HFF-Myc (cell line): ENCODE results near the gene SLC35F6.

ENCODE experiments used
- DNase-seq: peaks from one replicate; pipeline ENCODE4 v3.0.0-alpha.2; 2011; ENCODE audit warnings: low read depth; ENCODE audit errors: extremely low read depth
- H3K4me3 ChIP-seq: replicated peaks from 2 replicates; pipeline ENCODE4 v1.5.1; 2011; ENCODE audit warnings: low read depth, mild to moderate bottlenecking, control low read depth, low read length
- TF ChIP-seq, protein P1 (sequence below): IDR thresholded peaks from 2 replicates; pipeline ENCODE4 v1.5.1; 2012; ENCODE audit warnings: mild to moderate bottlenecking, low read depth, low read length, control low read depth; ENCODE audit errors: missing control alignments

The SLC35F6 gene

DNA sequence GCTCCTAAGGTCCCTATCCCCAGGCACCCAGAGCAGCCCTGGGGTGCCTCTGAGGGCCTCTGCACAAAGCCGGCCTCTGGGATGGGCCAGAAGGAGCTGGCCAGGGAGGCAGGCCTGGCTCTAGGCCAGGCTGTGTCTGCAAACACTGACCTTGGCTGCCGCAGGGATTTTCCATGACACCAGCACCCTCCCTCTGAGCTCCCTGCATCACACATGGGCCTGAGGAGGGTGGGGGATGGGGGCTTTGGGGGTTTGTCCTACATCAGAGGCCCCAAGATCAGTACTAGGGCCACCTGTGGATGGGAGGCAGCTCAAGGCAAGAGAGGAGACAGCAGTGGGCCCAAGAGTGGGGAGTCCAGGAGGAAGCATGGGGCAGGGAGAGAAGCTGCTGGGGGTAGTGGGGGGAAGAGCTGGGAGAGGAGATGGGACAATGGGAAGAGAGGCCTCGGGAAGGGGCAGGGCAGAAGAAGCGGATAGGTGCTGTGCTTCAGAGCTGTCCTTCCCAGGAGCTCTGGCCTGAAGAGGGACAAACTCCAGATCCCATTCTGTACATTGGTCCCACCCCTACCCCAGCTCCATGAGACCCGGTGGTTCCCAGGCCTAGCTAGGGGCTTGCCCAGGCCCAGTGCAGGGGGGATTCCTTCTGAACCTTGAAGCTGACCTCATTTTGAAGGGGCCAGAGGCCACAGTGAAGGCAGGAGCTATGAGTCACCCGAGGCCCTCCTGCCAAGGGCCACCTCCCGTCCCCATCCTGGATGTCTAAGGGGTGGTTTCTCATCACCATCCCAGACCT is 43.6 kb upstream of the SLC35F6 start:
- DNase-seq, result no peak
- TF ChIP-seq, protein P1, sequence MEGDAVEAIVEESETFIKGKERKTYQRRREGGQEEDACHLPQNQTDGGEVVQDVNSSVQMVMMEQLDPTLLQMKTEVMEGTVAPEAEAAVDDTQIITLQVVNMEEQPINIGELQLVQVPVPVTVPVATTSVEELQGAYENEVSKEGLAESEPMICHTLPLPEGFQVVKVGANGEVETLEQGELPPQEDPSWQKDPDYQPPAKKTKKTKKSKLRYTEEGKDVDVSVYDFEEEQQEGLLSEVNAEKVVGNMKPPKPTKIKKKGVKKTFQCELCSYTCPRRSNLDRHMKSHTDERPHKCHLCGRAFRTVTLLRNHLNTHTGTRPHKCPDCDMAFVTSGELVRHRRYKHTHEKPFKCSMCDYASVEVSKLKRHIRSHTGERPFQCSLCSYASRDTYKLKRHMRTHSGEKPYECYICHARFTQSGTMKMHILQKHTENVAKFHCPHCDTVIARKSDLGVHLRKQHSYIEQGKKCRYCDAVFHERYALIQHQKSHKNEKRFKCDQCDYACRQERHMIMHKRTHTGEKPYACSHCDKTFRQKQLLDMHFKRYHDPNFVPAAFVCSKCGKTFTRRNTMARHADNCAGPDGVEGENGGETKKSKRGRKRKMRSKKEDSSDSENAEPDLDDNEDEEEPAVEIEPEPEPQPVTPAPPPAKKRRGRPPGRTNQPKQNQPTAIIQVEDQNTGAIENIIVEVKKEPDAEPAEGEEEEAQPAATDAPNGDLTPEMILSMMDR, result no peak
- H3K4me3 ChIP-seq, result no peak overlapping the region

DNA sequence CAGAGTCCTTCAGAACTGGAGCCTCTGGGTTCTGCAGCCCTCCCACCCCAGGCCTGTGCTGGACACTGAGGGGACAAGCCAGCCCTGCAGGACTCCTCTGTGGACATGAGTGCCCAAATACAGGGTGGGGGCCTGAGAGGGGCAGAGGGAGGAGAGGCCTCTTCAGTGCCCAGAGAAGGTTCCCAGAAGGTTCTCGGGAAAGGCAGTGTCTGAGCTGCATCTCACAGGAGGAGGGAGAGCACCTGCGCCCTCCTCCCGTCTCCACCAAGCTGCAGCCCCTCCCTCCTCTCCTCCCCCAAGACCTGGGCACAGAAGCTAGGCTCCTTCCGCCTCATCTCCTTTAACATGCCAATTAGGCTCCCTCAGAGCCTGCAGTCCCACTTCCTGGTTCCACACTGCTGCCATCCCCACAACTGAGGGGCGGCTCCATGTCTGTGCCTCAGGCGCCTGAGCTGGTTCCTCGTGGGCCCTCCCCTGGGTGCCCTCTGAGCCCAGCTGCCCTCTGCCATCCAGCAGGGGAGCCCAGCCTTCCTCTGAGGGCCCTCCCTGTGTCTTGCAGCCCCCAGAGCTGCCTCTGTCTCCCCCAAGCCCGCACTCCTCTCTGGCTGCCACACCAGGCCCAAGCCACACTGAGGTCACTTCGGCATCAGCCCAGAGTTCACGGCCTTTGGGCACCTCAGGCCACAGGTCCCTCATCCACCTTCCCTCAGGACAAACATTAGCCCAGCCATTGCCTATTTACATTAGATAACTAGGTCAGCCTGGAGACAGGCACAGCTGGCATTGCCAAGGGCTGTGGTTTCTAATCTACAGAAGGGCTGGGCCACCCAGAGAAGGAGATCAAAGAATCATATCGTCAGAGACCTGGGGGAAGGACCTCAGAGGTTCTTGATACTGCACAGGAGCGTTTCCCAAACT is 42.7 kb upstream of the SLC35F6 start:
- DNase-seq, result no peak
- H3K4me3 ChIP-seq, result no peak overlapping the region
- TF ChIP-seq, protein P1, result no peak

GRCh38 chr2:26722328-26722727 is 41.8 kb upstream of the SLC35F6 start:
- H3K4me3 ChIP-seq, result no peak overlapping the region
- TF ChIP-seq, protein P1, result no peak
- DNase-seq, result no peak

GRCh38 chr2:26722911-26723310 is 41.2 kb upstream of the SLC35F6 start:
- no peak for DNase-seq
- H3K4me3 ChIP-seq, result no peak overlapping the region
- TF ChIP-seq, protein P1, result no peak

DNA sequence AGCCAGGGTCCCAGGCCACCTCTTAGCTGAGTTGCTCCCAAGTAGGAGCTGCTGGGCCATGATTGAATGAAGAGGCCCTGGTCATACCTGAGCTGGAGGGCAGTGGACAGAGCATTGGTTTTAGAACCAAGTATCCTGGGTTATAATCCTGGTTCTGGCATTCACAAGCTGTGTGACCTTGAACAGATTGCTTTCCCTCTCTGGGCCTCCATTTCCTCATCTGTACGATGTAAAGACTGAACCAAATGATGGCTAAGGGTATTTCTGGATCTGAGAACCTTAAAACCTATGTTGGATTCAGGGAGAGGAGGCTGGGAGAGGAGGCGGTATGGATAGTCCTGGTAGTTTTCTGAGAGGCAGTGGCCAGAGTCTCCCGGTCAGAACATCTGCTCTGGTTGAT is 40.6 kb upstream of the SLC35F6 start:
- H3K4me3 ChIP-seq, result no peak overlapping the region
- TF ChIP-seq, protein P1, result no peak

GRCh38 chr2:26723991-26724750 is 39.9 kb upstream of the SLC35F6 start:
- H3K4me3 ChIP-seq, result no peak overlapping the region
- TF ChIP-seq, protein P1, result no peak
- DNase-seq, result no peak

More for the DNA sequence above, 40.6 kb upstream of the SLC35F6 start:
- no peak for DNase-seq
